Measurements from ENCODE around the gene CSPG4.
"Not testable (repeated sequence)": the region's sequence is repeated elsewhere in the genome, so short reads cannot be mapped to it uniquely, and the experiment has no call there.

GRCh38 chr15:75742346-75742745 is 29.7 kb upstream of the CSPG4 start:
- not testable (repeated sequence) for TF ChIP-seq ATF1 (CRISPR knock-in tag; IDR thresholded peaks at IDR 0.05); ATF1 (tag; IDR thresholded peaks at IDR 0.05); YBX1 (IDR thresholded peaks at IDR 0.05); COPS2 (conservative IDR thresholded peaks at IDR 0.05); HNRNPL (IDR thresholded peaks at IDR 0.05; ENCODE audit: low read depth, low read length); FOSL1 (tag; conservative IDR thresholded peaks at IDR 0.05); PBX2 (CRISPR knock-in tag; IDR thresholded peaks at IDR 0.05; ENCODE audit: low read depth); PBX2 (tag; conservative IDR thresholded peaks at IDR 0.05; ENCODE audit: low read depth); MTA3 (IDR thresholded peaks at IDR 0.05; ENCODE audit: borderline replicate concordance); CTCF (IDR thresholded peaks at IDR 0.05 in 2 of 3, conservative IDR thresholded peaks at IDR 0.05 in 1 of 3; ENCODE audit: insufficient read depth in 2 of 3, low read depth in 1 of 3, low read length in 3 of 3); ZNF282 (CRISPR knock-in tag; IDR thresholded peaks at IDR 0.05); POLR2A (conservative IDR thresholded peaks at IDR 0.05); KLF10 (CRISPR knock-in tag; IDR thresholded peaks at IDR 0.05)
